Mammary epithelial cell (primary cell): ENCODE data around the gene YWHAE.

Source experiments
- EZH2 ChIP-seq: IDR thresholded peaks from 2 replicates; pipeline ENCODE4 v1.6.1; 2012; ENCODE audit warnings: low read length, inconsistent platforms, borderline replicate concordance
- TF ChIP-seq, protein P1 (sequence below), 2 donors: IDR thresholded peaks in 1 of 2; conservative IDR thresholded peaks in 1 of 2; 2 replicates each; pipeline ENCODE4 v1.5.1; 2011 to 2012; ENCODE audit warnings: inconsistent platforms in 2 of 2, low read length in 2 of 2, mild to moderate bottlenecking in 2 of 2, control low read depth in 1 of 2, low read depth in 1 of 2; ENCODE audit not compliant: insufficient read depth in 1 of 2; ENCODE audit errors: extremely low read depth in 1 of 2

DNA sequence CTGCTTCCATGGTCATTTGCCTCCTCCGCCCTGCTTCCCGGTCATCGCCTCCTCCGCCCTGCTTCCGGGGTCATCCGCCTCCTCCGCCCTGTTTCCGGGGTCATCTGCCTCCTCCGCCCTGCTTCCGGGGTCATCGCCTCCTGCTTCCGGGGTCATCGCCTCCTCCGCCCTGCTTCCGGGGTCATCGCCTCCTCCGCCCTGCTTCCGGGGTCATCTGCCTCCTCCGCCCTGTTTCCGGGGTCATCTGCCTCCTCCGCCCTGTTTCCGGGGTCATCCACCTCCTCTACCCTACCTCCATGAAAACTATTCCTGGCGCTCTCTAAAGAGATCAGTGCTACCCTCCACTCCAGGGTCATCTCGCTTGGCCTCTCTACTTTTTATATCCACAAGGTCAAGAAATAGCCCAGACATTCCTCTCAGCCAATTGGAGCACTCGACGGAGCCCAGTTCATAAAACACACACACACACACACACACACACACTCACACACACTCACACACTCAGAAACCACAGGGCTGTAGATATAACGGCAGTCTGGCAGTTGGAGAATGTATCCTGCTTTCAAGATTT lies 75.7 kb downstream of the YWHAE start:
- TF ChIP-seq, protein P1, sequence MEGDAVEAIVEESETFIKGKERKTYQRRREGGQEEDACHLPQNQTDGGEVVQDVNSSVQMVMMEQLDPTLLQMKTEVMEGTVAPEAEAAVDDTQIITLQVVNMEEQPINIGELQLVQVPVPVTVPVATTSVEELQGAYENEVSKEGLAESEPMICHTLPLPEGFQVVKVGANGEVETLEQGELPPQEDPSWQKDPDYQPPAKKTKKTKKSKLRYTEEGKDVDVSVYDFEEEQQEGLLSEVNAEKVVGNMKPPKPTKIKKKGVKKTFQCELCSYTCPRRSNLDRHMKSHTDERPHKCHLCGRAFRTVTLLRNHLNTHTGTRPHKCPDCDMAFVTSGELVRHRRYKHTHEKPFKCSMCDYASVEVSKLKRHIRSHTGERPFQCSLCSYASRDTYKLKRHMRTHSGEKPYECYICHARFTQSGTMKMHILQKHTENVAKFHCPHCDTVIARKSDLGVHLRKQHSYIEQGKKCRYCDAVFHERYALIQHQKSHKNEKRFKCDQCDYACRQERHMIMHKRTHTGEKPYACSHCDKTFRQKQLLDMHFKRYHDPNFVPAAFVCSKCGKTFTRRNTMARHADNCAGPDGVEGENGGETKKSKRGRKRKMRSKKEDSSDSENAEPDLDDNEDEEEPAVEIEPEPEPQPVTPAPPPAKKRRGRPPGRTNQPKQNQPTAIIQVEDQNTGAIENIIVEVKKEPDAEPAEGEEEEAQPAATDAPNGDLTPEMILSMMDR (conservative IDR thresholded peaks at IDR 0.05 in 1 of 2, IDR thresholded peaks at IDR 0.05 in 1 of 2; ENCODE audit: extremely low read depth in 1 of 2, insufficient read depth in 1 of 2, low read depth in 1 of 2, low read length in 2 of 2): no peak
- no peak for TF ChIP-seq EZH2
